Activated naive CD4-positive, alpha-beta T cell treated with anti-CD3 and anti-CD28 coated beads, Interleukin-2, amount 50 U/mL, for 16 hours (primary cell): Measurements from ENCODE around the gene CFAP300.
A peak's percentile ranks its signal among the peaks of the same experiment; 100 is the strongest.

Experiments used
- DNase-seq: peaks from one replicate; pipeline ENCODE4 v3.0.0-alpha.2; 2020

Gene CFAP300

DNA sequence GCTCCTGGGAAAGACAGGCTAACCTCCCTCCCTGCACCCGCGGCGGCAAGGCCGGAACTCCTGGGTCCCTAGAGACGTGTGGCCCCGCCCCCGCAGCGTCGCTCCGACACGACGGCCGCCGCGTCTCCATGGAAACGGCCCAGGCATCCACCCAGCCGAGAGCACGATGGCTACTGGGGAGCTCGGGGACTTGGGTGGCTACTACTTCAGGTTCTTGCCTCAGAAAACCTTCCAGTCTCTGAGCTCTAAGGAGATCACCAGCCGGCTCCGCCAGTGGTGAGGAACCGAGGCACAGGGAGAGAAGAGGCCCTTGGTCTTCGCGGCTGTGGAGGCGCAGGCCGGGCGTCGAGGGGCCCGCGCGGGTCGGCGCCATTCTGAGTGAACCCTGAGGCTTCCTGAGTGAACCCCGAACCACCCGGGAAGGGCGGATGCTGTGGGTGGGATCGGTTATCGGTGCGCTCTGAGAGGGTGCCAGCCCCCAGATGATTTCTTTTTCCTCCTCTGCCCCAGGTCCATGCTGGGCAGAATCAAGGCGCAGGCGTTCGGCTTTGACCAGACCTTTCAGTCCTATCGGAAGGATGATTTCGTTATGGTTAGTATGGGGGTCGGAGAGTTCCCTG, at the start of gene CFAP300:
CFAP300 (plus strand) TSS at position 133 of the 620 bp plus-strand sequence; CDS start at position 167, 34 bp downstream.
- DNase-seq = peak; percentile 35

- DNase-seq = no peak
Observed at GRCh38 chr11:102001657-102002338, 45.4 kb upstream of the CFAP300 start.

GRCh38 chr11:102004220-102004619, 43.0 kb upstream of the CFAP300 start:
- DNase-seq = no peak

DNA sequence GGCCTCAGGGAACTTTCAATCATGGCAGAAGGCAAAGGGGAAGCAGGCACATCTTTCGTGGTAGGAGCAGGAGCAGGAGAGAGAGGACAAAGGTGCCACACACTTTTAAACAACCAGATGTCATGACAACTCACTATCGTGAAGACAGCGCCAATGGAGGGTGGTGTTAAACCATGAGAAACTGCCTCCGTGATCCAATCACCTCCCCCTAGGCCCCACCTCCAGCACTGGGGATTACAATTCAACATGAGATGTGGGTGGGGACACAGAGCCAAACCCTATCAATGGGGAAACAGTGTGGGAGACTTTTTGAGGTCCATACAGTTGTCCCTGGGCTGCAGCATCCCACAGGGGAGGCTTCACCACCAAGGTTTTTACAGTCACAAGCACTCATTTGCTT, 41.9 kb upstream of the CFAP300 start:
- DNase-seq = no peak

DNA sequence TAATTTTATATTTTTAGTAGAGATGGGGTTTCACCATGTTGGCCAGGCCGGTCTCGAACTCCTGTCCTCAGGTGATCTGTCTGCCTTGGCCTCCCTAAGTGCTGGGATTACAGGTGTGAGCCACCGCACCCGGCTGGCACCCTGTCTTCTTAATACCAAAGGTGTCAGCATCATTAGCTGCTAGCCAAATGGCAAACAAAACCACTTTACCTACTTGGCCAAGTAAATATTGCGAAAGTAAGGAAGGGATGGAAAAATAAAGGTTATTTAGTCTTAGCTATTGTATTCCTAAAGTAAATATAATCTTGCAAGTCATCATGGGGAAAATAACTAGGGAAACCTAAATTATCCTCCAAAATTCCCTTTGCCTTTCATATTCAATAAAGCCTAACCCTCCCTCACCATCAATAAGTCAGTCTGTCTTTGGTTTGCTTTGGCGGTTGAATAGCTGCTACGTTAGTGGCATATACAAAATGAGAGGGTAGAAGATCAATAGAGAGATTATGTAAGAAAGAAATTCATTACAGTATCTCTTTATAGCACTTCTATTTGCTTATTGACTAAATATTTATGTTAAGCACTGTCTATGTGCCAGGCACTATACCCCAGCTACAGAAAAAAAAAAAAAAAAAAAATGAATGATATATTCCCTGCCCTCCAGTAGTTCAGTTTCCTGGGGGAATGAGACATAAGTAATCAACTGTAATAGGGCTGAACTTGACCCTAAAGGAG, 40.2 kb upstream of the CFAP300 start:
- DNase-seq = no peak

- DNase-seq = no peak
Observed at GRCh38 chr11:102007567-102008437, 39.4 kb upstream of the CFAP300 start.

DNA sequence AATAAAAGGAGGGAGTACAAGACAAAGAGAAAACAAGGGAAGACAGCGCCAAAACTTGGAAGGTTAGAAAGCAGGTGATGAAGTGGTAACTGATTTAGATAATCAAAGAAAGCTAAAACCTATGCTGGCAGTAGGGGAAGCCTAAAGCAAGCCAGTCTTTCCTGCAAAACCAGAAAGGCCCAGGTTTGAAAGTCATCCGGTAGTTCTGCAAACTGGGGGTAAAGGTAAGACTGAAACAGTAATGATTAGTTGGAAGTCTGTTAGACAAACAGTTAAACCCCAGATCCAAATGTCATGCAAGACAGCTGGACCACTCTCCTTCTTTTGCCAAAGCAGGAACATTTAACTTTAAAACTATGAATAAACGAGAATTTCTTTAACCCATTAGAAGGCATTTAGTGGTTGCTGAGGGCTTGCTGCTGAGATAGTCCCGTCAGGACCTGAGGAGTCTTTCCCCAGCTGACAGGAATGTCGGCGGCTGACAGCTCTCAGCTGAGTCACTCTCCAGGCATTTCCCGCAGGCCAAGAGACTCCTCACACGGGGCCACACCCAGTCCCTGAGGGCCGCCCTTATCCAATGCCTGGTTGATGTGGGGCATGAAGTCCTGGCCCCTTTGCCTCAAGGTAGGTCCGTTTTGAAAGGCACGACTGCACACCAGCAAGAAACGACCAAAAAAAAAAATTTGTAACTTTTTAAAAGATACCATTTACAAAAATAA, 36.3 kb upstream of the CFAP300 start:
- DNase-seq = no peak

GRCh38 chr11:102012946-102013345, 34.3 kb upstream of the CFAP300 start:
- no peak for DNase-seq

DNA sequence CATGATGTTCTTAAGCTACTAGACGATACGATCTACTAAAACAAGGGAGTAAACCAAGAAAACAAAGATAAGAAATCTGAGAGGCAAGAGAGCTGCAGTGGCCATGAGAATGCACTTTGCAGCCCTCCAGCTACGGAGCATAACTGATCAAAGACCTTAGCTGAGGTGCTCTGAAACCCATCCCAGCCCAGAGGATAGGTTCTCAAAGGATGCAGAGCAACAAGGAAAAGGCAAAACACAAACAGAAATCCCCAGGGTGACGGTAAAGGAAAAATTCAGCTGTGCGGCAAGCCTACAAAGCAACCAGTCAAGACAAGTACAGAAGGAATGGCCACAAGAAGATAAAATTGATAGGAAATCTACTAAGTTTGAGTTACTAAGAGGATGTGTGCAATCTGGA, 32.5 kb upstream of the CFAP300 start:
- DNase-seq = no peak

DNA sequence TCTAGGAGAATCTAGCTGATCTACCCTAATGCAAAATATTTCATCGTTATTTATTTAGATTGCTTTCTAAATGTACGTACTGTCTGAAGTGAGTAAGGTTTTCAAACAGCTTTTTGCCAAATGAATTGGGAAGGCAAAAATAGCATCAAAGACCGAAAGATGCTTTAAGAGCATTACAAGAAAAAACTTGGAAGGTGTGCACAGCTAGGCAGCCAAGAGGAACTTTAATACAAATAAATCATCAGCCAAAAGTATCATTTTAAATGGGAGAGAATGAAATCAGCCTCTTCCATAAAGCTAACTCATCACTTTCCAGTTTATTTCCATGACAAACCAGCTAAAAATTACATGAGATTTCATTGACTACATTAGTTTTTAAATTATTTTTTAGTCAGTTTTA, 30.2 kb upstream of the CFAP300 start:
- DNase-seq = no peak

- DNase-seq = no peak
Observed at GRCh38 chr11:102026217-102026616, 21.0 kb upstream of the CFAP300 start.

GRCh38 chr11:102026959-102027358, 20.3 kb upstream of the CFAP300 start:
- DNase-seq = no peak

DNA sequence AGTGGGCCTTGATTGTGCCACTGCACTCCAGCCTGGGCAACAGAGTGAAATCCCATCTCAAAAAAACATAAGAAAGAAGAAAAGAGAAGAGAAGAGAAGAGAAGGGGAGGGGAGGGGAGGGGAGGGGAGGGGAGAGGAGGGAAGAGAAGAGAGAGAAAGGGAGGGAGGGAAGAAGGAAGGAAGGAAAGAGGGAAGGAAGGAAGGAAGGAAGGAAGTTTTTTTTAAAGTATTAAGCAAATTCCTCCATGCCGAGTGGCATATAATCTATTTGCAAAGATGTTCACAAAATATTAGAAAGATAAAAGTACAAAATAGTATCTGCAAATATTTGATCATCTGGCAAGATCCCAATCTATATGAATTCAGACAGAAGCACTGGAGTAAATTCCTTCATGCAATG, 10.5 kb upstream of the CFAP300 start:
- DNase-seq = no peak

GRCh38 chr11:102046841-102047240, 396 bp upstream of the CFAP300 start:
- no peak for DNase-seq

GRCh38 chr11:102050927-102051575, 3.8 kb downstream of the CFAP300 start:
- no peak for DNase-seq

DNA sequence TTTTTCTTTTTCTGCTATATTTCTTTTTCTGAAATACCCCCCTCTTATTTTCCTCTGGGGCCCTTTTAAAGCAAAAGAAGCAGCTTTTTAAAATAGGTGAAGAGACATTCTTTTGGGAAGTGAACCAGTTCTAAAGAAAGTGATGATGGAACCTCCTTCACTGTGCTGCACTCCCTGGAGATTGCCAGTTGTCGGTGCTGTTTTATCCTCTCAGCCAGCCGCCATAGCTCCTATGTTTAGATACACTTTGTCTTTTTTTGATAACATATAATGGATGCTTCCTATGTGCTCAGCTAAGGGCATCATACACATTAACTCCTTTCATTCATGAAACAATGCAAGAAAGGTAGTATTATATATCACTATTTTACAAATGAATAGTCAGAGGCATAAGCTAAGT, 14.0 kb downstream of the CFAP300 start:
- DNase-seq = no peak

- DNase-seq = no peak
Observed at GRCh38 chr11:102062106-102062505, 14.9 kb downstream of the CFAP300 start.

- no peak for DNase-seq
Observed at GRCh38 chr11:102064316-102064715, 17.1 kb downstream of the CFAP300 start.

DNA sequence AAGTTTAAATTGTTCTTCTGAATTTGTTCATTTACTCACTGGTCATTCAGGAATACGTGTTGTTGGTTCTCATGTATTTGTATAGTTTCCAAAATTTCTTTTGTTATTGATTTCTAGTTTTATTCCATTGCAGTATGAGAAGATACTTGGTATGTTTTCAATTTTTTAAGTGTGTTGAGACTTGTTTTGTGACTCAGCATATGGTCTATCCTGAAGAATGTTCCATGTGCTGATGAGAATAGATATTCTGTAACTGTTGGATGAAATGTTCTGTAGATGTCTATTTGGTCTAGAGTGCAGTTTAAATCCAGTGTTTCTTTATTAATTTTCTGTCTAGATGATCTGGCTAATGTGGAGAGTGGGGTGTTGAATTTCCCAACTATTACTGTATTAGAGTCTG, 23.5 kb downstream of the CFAP300 start:
- DNase-seq = no peak

GRCh38 chr11:102071497-102072472, 24.5 kb downstream of the CFAP300 start:
- no peak for DNase-seq

GRCh38 chr11:102073253-102073652, 26.0 kb downstream of the CFAP300 start:
- no peak for DNase-seq
